ENCODE data around the gene PER2. TPM values are rescaled to one million over a fixed set of nuclear protein-coding genes. Genes with fewer than 3 reads are reported as not detected.

Gene PER2
- total and polyA plus RNA-seq, 2 of the 4 experiments (the other 2 are of a cell fraction), result 1.7 to 3.2 TPM

DNA sequence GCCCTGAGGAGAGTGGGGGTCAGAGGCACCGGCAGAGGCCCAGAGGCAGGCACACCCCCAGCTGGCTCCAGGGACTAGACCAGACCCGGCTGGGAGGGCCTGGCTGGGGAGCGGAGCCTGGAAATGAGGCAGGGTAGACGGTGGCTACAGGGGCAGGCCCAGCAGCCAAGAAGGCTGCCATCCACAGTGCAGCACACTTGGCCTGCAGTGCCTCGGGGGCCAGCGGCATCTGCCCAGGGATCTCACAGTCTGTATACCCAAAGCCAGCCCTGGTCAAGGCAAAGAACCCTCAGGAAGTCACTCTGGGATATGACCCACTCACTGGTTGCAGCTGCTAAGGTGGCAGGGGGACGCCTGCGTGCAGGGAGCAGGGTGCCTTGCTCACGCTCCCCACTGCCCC, 17.8 kb downstream of the PER2 start:
- Histone ChIP-seq H3K9ac (ENCODE audit: low read depth, low read length) (no peak overlapping the region), H3K56ac (ENCODE audit: extremely low read depth, insufficient read depth, low read length) (no peak overlapping the region), H3K27me3 (ENCODE audit: control insufficient read depth, insufficient read depth, low read length) (no peaks in the 10 kb centered on the region), H3K23ac (ENCODE audit: low read depth, low read length) (no peak overlapping the region), H3K9me3 (ENCODE audit: control insufficient read depth, insufficient read depth, low read length) (no peaks in the 10 kb centered on the region), H3K27ac (ENCODE audit: insufficient read depth, low read length) (no peak overlapping the region), H2AFZ (replicated peaks; ENCODE audit: low read length, poor library complexity) (no peak overlapping the region), H2AK5ac (ENCODE audit: low read depth, low read length) (no peak overlapping the region), H3K14ac (replicated peaks; ENCODE audit: low read depth, low read length) (no peak overlapping the region), H2BK15ac (ENCODE audit: low read depth, low read length) (no peak overlapping the region), H3K4me2 (ENCODE audit: low read depth, low read length) (no peak overlapping the region), H2BK20ac (ENCODE audit: low read depth, low read length) (no peak overlapping the region), H3K4ac (ENCODE audit: low read depth, low read length) (no peak overlapping the region), H4K8ac (ENCODE audit: low read depth in 2 of 2, low read length in 2 of 2) (no peak overlapping the region), H3K36me3 (ENCODE audit: control insufficient read depth, insufficient read depth, low read length) (peaks cover 21% of the 10 kb centered on the region), H2BK120ac (ENCODE audit: low read depth, low read length) (no peak overlapping the region), H2BK5ac (ENCODE audit: low read depth, low read length, poor library complexity, severe bottlenecking) (no peak overlapping the region), H2AK9ac (replicated peaks; ENCODE audit: low read depth, low read length, poor library complexity) (no peak overlapping the region), H3K4me3 (ENCODE audit: insufficient read depth, low read depth, low read length) (no peak overlapping the region), H4K5ac (ENCODE audit: low read depth, low read length) (no peak overlapping the region), H3K4me1 (ENCODE audit: control insufficient read depth, insufficient read depth, low read length) (0 out of 2 replicates have a peak, but pooled peaks cover 1% of the 10 kb centered on the region), H3K18ac (ENCODE audit: low read depth, low read length) (no peak overlapping the region), H4K91ac (ENCODE audit: insufficient read depth, low read depth, low read length) (no peak overlapping the region), H4K20me1 (ENCODE audit: insufficient read depth, low read length) (no peaks in the 10 kb centered on the region), H3K79me1 (ENCODE audit: low read depth in 1 of 2, low read length in 2 of 2) (no peaks in the 10 kb centered on the region), H3K9me1 (ENCODE audit: insufficient read depth, low read length) (peaks cover 6% of the 10 kb centered on the region; the same call in 1 of the 2 replicates)
- ChIA-PET CTCF (no interaction called here), POLR2A (ENCODE audit: unreplicated experiment) (no interaction called here)
- in situ Hi-C loops (cut with MboI; ENCODE audit: low sequenced_read_pairs), result no loop called here
- intact Hi-C loops (cut with micrococcal nuclease), result no loop called here
- dilution Hi-C loops (cut with HindIII; ENCODE audit: low sequenced_read_pairs, unreplicated experiment), result no loop called here
- no peak for ATAC-seq (ENCODE audit: low read depth)
- TF ChIP-seq SMC3 (IDR thresholded peaks at IDR 0.05; ENCODE audit: low read depth, low read length) (no peak), CEBPB (IDR thresholded peaks at IDR 0.05; ENCODE audit: low read depth, low read length) (no peak), POLR2A (IDR thresholded peaks at IDR 0.05; ENCODE audit: low read depth, low read length) (no peak), NFE2L2 (IDR thresholded peaks at IDR 0.05; ENCODE audit: low read depth, low read length) (no peak), USF2 (IDR thresholded peaks at IDR 0.05; ENCODE audit: low read depth, low read length) (no peak), CTCF (conservative IDR thresholded peaks at IDR 0.05; ENCODE audit: low read depth, low read length) (no peak)
- no peak for DNase-seq
- no TSS peak for BruUV-seq (replicated peaks)
- WGBS, 2 experiments (ENCODE audit: extremely low coverage in 2 of 2, insufficient read length in 1 of 2), result 73% methylated on average over 4 of the region's 9 CpGs; no CpG with 5 or more reads in 1 of the 2 experiments

All from IMR-90 (cell line).